Spleen (tissue), 11 donors: ENCODE data around the gene ABLIM2. TPM values are rescaled to one million over a fixed set of nuclear protein-coding genes. Genes with fewer than 3 reads are reported as not detected.
A peak's percentile ranks its signal among the peaks of the same experiment; 100 is the strongest.

ENCODE experiments used
- DNase-seq: peaks from one replicate; pipeline ENCODE4 v3.0.0-alpha.2; 2020
- H3K27ac ChIP-seq, 8 donors: fragments of 200-600 bp; sonication (generic) in 7 of 8; 1 replicate in 4 of 8; 2 replicates in 4 of 8; pipeline versions ENCODE4 v1.5.0 to v1.8.0; 2016 to 2021; ENCODE audit warnings: inconsistent platforms in 4 of 8, mild to moderate bottlenecking in 4 of 8, moderate library complexity in 1 of 8
- H3K27me3 ChIP-seq, 7 donors: fragments of 200-600 bp; sonication (generic) in 6 of 7; replicated peaks in 1 of 7; 1 replicate in 4 of 7; 2 replicates in 3 of 7; pipeline versions ENCODE4 v1.5.0 to v1.8.0; 2016 to 2021; ENCODE audit warnings: inconsistent platforms in 3 of 7, mild to moderate bottlenecking in 1 of 7
- H3K36me3 ChIP-seq, 6 donors: fragments of 200-600 bp; sonication (generic) in 5 of 6; 1 replicate in 4 of 6; 2 replicates in 2 of 6; pipeline versions ENCODE4 v1.5.0 to v1.8.0; 2016 to 2021; ENCODE audit warnings: inconsistent platforms in 2 of 6
- H3K4me1 ChIP-seq, 6 donors: fragments of 200-600 bp; sonication (generic) in 5 of 6; 1 replicate in 3 of 6; 2 replicates in 3 of 6; pipeline versions ENCODE4 v1.5.0 to v1.8.0; 2016 to 2021; ENCODE audit warnings: inconsistent platforms in 3 of 6
- H3K4me3 ChIP-seq, 8 donors: fragments of 200-600 bp; sonication (generic) in 7 of 8; 1 replicate in 4 of 8; 2 replicates in 4 of 8; pipeline versions ENCODE4 v1.5.0 to v1.8.0; 2016 to 2021; ENCODE audit warnings: inconsistent platforms in 4 of 8, mild to moderate bottlenecking in 4 of 8, moderate library complexity in 2 of 8
- H3K9me3 ChIP-seq, 8 donors: fragments of 200-600 bp; sonication (generic) in 7 of 8; 1 replicate in 4 of 8; 2 replicates in 4 of 8; pipeline versions ENCODE4 v1.5.0 to v1.8.0; 2016 to 2021; ENCODE audit warnings: inconsistent platforms in 4 of 8
- CTCF ChIP-seq, 11 experiments: fragments of 200-600 bp in 7 of 11; fragments of 450-650 bp in 4 of 11; sonication (generic) in 4 of 11; IDR thresholded peaks in 8 of 11; conservative IDR thresholded peaks in 3 of 11; 1 replicate in 7 of 11; 2 replicates in 4 of 11; pipeline versions ENCODE4 v1.4.0 to v1.8.0; 2016 to 2021; ENCODE audit warnings: antibody characterized with exemption in 11 of 11, inconsistent platforms in 4 of 11, mild to moderate bottlenecking in 1 of 11
- POLR2A ChIP-seq, 3 donors: fragments of 450-650 bp; IDR thresholded peaks; one replicate each; pipeline ENCODE4 v1.5.1; 2017; ENCODE audit warnings: antibody characterized with exemption in 3 of 3, mild to moderate bottlenecking in 1 of 3
- POLR2AphosphoS5 ChIP-seq, 3 donors: sonication (generic); formaldehyde crosslinking; IDR thresholded peaks; one replicate each; pipeline ENCODE4 v1.5.1; 2017; ENCODE audit warnings: antibody characterized with exemption in 3 of 3
- WGBS, 5 donors: extraction: QIAGEN DNeasy Blood & Tissue Kit in 3 of 5; methylation state at CpG; one replicate each; pipeline versions ENCODE4 v1.1.5 to v1.1.7; 2013 to 2018; 5-methylcytosine and 5-hydroxymethylcytosine counted together
- intact Hi-C: fragments of 100-400 bp; cut with DNase I; formaldehyde crosslinking; loops from one replicate; pipeline ENCODE4 v1.15.0; 2023; ENCODE audit warnings: low total_unique reads
- polyA plus RNA-seq, 3 donors: library from polyadenylated mRNA; stranded (reverse); fragments of 200-250 nt; gene quantifications; one replicate each; pipeline ENCODE4 v1.2.1, GENCODE V29; 2013
- total RNA-seq, 7 donors: library from RNA; depleted of rRNA in 3 of 7; stranded (reverse); fragments of >200 nt in 3 of 7; fragmentation: NEBNext Ultra II Directional in 4 of 7; extraction: Animal tissue kit (Norgen Biotek cat#: 25700) in 4 of 7; gene quantifications; one replicate each; pipeline versions ENCODE4 v1.1.0 to v1.2.1, GENCODE V29; 2016 to 2021
- donor health status: healthy with polysubstance abuse.
- donor health status: DM: no; HTN: no; CAD: no; lungs with moderate emphysema.
- donor health status: DM: no; HTN: no; CAD: no.
- donor health status: Bipolar disorder and iron deficiency.
- donor health status: healthy.
- donor health status: DM: no; HTN: no; CAD: no.
- donor health status: DM: yes; HTN: yes; CAD: no.

Gene ABLIM2
- total and polyA plus RNA-seq, 10 donors: 11.8 to 127 (median 62.8) TPM

DNA sequence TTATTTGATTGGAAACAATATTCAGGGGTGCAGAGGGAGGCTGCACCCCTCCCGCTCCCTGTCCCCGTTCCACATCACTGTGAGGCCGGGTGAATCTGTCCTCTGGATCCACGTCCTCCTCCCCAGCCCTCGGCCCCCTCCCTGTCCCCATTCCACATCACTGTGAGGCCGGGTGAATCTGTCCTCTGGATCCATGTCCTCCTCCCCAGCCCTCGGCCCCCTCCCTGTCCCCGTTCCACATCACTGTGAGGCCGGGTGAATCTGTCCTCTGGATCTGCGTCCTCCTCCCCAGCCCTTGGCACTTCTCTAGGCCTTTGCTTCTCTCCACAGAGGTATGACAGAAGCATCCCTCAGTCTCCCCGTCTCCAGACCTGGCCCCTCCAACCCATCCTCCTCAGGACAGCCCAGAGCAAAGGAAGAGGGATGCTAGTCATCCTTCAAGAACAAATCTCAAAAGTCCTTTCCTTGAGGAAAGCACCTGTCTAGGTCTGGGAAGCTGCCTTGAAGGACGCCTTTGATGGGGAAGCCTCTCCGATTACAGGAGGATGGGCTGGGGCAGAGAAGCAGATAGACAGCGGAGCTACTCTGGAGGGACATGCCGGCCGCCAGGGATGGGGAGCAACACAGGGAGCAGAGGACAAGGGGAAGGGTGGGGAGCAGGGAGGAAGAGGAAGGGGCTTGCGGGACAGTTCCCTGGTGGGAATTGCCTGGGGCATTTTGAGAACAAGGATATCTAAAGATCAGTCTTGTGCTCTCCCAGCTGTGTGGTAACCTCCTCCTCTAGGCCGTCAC, 208.1 kb downstream of the ABLIM2 start:
- H3K9me3 ChIP-seq: peaks cover 0 to 10% (median 6%) of the 10 kb centered on the region in 8 donors
- no peak overlapping the region for H3K4me3 ChIP-seq
- H3K27ac ChIP-seq: no peak overlapping the region
- peaks cover 0 to 3% (median 0%) of the 10 kb centered on the region in 7 donors for H3K27me3 ChIP-seq
- TF ChIP-seq POLR2A (IDR thresholded peaks at IDR 0.05) (no peak), CTCF (IDR thresholded peaks at IDR 0.05 in 8 of 11, conservative IDR thresholded peaks at IDR 0.05 in 3 of 11) (no peak), POLR2AphosphoS5 (IDR thresholded peaks at IDR 0.05) (no peak)
- no peaks in the 10 kb centered on the region for H3K36me3 ChIP-seq
- DNase-seq: peak; percentile 58
- H3K4me1 ChIP-seq: peaks cover 0 to 1% (median 0%) of the 10 kb centered on the region in 6 donors
- WGBS, 5 donors: 85 to 92% (median 88%) methylated on average over 18 of the region's 18 CpGs
- intact Hi-C loops: no loop called here

- Histone ChIP-seq H3K9me3 (peaks cover 0 to 10% (median 6%) of the 10 kb centered on the region in 8 donors), H3K27me3 (peaks cover 0 to 3% (median 0%) of the 10 kb centered on the region in 7 donors), H3K36me3 (no peaks in the 10 kb centered on the region), H3K27ac (no peak overlapping the region), H3K4me1 (no peaks in the 10 kb centered on the region), H3K4me3 (no peak overlapping the region)
- 61 to 72% (median 67%) methylated on average over 4 of the region's 4 CpGs for WGBS, 5 donors
- intact Hi-C loops: no loop called here
- peak; percentile 38 for DNase-seq
- no peak for TF ChIP-seq POLR2A (IDR thresholded peaks at IDR 0.05)
- TF ChIP-seq POLR2AphosphoS5 (IDR thresholded peaks at IDR 0.05): no peak
- no peak for TF ChIP-seq CTCF (IDR thresholded peaks at IDR 0.05 in 8 of 11, conservative IDR thresholded peaks at IDR 0.05 in 3 of 11)
Observed at GRCh38 chr4:7949759-7950158, 208.9 kb downstream of the ABLIM2 start.

DNA sequence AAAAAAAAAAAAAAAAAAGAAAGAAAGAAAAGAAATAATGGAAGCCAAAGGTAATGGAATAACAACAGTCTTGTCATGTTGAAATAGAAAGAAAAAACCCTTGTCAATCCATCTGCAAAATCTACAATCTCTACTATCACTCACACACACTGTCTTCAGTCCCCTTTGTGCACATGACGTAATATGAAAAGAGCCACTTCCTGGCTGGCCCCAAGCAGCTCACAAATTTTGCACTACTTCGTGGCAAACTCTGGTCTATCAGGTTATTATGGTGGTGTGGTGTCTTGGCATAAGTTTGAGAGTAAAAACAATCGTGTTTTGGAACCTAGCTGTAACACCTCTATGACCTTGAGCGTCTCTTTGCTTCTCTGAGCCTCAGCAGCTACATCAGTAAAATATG, 210.7 kb downstream of the ABLIM2 start:
- no peak for TF ChIP-seq POLR2A (IDR thresholded peaks at IDR 0.05)
- H3K27me3 ChIP-seq: peaks cover 0 to 3% (median 0%) of the 10 kb centered on the region in 7 donors
- H3K4me3 ChIP-seq: no peak overlapping the region
- no peak overlapping the region for H3K27ac ChIP-seq
- no peaks in the 10 kb centered on the region for H3K36me3 ChIP-seq
- H3K9me3 ChIP-seq: no peaks in the 10 kb centered on the region
- WGBS, 5 donors: 48 to 60% (median 58%) methylated on average over 4 of the region's 4 CpGs
- intact Hi-C loops: no loop called here
- DNase-seq: no peak
- no peaks in the 10 kb centered on the region for H3K4me1 ChIP-seq

DNA sequence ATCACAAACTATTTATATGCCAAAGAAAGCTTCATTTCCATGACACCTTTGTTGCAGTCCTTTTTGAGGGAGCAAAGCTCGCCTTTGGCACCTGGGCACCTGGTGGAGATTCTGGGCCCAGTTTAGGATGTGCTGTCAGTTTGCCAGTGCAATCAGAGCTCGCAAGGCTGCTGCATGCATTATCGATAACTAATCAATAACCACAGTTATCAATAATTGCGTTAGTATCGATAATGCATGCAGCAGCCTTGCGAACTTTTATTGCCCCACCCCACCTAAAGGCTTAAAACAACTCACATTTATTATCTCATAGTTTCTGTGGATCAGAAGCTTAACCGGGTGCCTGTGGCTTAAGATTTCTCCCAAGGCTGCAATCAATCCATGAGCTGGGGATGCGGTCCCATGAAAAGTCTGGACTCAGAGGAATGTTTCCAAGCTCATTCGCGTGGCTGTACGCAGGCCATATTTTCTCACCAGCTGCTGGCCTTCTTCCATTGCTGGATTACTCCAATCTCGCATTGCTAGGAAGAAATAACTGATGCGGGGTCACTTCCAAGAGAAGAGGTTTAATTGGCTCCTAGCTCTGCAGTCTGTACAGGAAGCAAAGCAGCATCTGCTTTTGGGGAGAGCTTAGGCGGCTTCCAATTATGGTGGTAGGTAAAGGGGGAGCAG, 212.8 kb downstream of the ABLIM2 start:
- Histone ChIP-seq H3K36me3 (no peaks in the 10 kb centered on the region), H3K4me1 (no peaks in the 10 kb centered on the region), H3K4me3 (no peak overlapping the region), H3K9me3 (no peaks in the 10 kb centered on the region), H3K27ac (no peak overlapping the region), H3K27me3 (peaks cover 0 to 4% (median 0%) of the 10 kb centered on the region in 7 donors)
- WGBS, 5 donors: 86 to 94% (median 93%) methylated on average over 13 to 14 of the region's 14 CpGs
- intact Hi-C loops: no loop called here
- DNase-seq: peak; percentile 13
- TF ChIP-seq POLR2AphosphoS5 (IDR thresholded peaks at IDR 0.05): no peak
- no peak for TF ChIP-seq POLR2A (IDR thresholded peaks at IDR 0.05)
- TF ChIP-seq CTCF (IDR thresholded peaks at IDR 0.05 in 8 of 11, conservative IDR thresholded peaks at IDR 0.05 in 3 of 11): no peak
